Epithelial cell of proximal tubule (primary cell): ENCODE data around the gene KRTAP10-8. TPM values are rescaled to one million over a fixed set of nuclear protein-coding genes. Genes with fewer than 3 reads are reported as not detected.

Experiments used
- DNase-seq: peaks from one replicate; pipeline ENCODE4 v3.0.0-alpha.2; 2011; ENCODE audit warnings: low read depth
- H3K4me3 ChIP-seq: 2 replicates; pipeline ENCODE4 v1.5.1; 2011; ENCODE audit warnings: low read depth, mild to moderate bottlenecking, low read length
- total RNA-seq: library from RNA; depleted of rRNA; stranded (reverse); fragments of >200 nt; gene quantifications from 2 replicates; pipeline ENCODE4 v1.2.3, GENCODE V29; 2015
- TF ChIP-seq, protein P1 (sequence below): conservative IDR thresholded peaks from 2 replicates; pipeline ENCODE4 v1.5.1; 2012; ENCODE audit warnings: low read depth, mild to moderate bottlenecking, low read length

KRTAP10-8 gene
- total RNA-seq, 1 donor from 2014 or later: not detected

DNA sequence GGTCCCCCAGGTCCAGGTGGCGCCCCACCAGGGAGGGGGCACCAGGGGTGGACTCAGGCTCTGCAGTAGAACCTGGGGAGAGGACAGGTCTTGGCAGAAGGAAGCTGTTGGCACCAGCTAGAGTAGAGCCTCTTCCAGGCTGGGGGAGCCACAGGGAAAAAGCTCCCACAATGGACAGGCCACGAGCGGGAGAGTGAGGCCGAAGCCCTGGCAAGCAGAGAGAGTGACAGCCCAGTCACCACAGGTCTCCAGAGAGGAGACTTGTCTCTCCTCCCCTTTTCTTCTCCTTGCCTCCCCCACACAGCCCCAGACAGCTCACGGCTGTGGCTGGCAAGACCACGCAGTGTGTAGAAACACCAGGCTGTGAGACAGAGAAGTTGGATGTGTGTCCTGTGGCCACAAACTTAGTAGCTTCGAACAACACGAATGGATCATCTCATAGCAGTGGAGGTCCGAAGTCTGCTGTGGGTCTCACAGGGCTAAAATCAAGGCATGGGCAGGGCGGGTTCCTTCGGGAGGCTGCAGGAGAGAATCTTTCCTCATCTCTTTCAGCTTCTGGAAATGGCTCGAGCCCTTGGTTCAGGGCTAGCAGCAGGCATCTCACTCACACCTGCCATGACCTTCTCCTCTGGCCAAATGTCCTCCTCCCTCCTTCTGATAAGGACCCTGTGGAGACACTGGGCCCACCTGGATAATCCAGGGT is 39.2 kb downstream of the KRTAP10-8 start:
- H3K4me3 ChIP-seq: no peak overlapping the region
- DNase-seq: no peak
- TF ChIP-seq, protein P1, sequence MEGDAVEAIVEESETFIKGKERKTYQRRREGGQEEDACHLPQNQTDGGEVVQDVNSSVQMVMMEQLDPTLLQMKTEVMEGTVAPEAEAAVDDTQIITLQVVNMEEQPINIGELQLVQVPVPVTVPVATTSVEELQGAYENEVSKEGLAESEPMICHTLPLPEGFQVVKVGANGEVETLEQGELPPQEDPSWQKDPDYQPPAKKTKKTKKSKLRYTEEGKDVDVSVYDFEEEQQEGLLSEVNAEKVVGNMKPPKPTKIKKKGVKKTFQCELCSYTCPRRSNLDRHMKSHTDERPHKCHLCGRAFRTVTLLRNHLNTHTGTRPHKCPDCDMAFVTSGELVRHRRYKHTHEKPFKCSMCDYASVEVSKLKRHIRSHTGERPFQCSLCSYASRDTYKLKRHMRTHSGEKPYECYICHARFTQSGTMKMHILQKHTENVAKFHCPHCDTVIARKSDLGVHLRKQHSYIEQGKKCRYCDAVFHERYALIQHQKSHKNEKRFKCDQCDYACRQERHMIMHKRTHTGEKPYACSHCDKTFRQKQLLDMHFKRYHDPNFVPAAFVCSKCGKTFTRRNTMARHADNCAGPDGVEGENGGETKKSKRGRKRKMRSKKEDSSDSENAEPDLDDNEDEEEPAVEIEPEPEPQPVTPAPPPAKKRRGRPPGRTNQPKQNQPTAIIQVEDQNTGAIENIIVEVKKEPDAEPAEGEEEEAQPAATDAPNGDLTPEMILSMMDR: no peak

DNA sequence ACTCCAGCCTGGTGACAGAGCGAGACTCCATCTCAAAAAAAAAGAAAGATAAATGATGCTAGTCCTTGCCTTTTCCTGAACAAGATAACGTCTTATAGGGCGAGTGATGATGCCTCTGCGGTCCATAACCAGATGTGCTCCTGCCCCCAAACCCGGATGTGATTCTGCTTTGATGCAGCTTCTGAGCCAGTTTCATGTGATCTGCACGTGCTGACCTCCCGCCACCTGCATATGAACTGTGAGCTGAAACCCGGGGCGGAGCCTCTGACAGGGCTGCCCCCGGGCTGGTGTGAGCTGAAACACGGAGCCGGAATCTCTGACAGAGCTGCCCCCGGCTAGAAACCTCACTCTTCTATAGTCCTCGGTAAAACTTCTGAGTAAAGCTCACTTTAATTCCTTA is 41.2 kb downstream of the KRTAP10-8 start:
- TF ChIP-seq, protein P1: no peak
- H3K4me3 ChIP-seq: no peak overlapping the region
- no peak for DNase-seq

DNA sequence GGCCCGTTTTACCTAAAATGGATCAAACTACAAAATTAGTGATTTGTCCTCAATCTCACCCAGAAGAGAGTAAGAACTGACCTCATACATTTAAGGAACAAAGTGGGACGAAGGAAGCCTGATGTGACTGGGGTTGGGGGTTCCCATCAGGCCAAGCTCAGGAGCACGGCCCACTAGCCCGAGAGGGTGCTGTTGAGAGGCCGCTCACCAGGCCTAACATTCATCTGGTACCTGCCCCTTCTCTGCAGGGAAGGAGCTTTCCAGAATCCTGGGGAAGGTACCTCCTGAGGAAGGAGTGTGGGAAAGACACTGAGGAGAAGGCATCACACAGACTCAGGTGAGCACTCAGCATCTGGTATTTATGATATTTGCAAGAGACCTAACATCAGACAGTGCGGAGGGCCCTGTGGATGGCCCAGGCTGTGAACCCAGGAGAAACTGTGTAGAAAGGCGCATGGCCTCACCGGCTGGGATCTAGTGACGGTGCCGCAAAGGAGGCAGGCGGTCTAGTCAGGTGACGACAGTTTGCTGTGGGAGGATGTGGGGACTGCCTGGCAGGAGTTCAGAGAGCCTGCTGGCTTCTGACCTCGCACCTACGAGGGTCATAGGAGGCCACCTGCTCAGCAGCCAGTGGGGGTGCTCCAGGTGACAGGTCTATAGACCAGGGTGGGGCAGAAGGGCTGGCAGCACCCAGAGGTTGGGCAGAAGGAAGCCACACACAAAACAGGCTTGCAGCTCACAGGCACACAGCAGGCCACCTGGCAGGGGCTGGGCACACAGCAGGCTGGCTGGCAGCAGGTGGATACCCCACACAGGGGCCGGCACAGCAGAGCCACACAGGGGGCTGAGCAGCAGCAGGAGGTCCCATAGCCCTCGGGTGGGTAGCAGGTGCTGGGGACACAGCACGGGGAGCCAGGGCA is 42.0 kb downstream of the KRTAP10-8 start:
- TF ChIP-seq, protein P1: no peak
- no peak for DNase-seq
- H3K4me3 ChIP-seq: no peak overlapping the region

DNA sequence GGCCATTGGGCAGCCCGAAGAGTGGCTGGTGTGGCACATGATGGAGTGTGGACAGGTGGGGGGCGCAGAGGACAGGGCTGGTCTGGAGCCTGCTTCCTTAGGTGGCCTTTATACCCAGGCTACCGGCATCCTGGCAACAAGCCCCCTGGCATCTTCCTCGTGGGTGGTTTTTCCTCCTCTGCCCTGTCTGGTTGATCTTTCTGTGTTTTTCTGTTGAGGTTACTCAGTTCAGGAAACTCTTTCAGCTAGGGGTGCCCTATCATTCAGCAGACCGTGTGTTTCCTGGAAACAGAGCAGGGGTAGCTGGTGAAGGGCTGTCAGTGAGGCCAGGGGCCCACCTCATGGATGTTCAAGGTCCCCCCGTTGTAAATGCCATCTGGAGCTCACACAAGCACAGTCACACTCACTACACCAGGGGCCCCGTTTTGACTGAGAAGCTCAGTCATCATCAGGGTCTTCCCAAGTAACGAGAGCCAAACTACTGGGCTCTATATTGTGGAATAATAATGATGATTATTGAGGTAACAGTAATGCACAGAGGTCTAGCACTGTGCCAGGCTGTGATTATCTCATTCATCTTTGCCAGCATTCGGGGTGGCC is 42.8 kb downstream of the KRTAP10-8 start, which contains the start of gene KRTAP12-4:
Gene KRTAP12-4 (minus strand): TSS at position 84 of the 600 bp plus-strand sequence. CDS start 45 bp downstream, at position 39.
- no peak within 1 kb of the TSS for H3K4me3 ChIP-seq
- TF ChIP-seq, protein P1: no peak
- DNase-seq: no peak

DNA sequence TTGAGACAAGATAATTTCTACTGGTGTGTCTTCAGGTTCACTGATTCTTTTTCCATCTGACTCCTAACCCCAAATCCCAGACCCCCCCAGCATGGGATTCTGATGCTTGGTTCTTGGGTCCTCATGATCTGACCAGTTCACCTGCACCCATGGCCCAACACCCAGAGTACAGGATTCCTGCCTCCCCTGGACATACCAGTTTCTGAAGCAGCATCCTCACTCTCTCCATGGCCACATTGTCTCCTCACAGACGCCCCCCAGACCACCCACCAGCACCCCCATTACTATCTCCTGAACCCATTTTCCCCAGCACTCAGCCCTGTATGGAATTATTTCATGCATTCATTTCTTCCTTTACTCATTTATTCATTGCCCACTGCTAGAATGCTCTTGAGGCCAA is 45.0 kb downstream of the KRTAP10-8 start:
- TF ChIP-seq, protein P1: no peak
- H3K4me3 ChIP-seq: no peak overlapping the region
- no peak for DNase-seq

DNA sequence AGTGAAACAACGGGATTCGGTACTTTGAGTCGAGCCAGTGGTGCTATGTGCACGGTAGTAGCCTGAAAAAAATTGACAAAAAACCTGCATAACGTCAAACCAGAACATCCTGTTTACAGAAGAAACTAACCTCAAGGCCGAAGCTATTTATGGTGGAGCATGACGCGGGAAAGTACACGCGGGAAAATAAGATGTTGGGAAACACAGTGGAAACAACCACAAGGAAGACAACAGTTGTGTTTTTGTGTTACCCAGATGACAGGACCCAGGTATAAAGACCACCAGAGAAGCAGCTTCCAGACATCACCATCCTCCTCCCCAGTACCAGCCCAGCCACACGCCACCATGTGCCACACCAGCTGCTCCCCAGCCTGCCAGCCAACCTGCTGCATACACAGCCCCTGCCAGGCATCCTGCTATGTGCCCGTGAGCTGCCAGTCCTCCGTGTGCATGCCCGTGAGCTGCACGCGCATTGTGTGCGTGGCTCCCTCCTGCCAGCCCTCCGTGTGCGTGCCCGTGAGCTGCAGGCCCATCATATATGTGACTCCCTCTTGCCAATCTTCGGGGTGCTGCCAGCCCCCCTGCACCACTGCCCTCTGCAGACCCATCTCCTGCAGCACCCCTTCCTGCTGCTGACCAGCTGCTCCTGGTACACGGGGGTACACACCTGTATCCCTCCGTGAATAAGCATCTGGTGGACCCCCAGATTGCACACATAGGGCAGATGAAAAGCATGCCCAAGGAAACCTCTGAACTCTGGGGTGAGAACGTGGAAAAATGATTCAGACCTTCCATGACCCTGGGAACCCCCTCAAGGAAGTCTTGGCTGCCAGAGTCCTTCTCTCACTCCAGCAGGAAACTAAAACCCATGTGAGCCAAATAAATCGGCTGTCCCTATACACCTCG is 46.0 kb downstream of the KRTAP10-8 start, which contains the start of gene KRTAP12-3:
Gene KRTAP12-3 (plus strand): TSS at position 298 of the 906 bp plus-strand sequence. CDS start 48 bp downstream, at position 346.
- TF ChIP-seq, protein P1: no peak
- DNase-seq: no peak

More for the DNA sequence above, 46.0 kb downstream of the KRTAP10-8 start, which contains the start of gene KRTAP12-3:
- H3K4me3 ChIP-seq: no peak within 1 kb of the TSS
